ENCODE data around the gene SLIT3.

Gene SLIT3

DNA sequence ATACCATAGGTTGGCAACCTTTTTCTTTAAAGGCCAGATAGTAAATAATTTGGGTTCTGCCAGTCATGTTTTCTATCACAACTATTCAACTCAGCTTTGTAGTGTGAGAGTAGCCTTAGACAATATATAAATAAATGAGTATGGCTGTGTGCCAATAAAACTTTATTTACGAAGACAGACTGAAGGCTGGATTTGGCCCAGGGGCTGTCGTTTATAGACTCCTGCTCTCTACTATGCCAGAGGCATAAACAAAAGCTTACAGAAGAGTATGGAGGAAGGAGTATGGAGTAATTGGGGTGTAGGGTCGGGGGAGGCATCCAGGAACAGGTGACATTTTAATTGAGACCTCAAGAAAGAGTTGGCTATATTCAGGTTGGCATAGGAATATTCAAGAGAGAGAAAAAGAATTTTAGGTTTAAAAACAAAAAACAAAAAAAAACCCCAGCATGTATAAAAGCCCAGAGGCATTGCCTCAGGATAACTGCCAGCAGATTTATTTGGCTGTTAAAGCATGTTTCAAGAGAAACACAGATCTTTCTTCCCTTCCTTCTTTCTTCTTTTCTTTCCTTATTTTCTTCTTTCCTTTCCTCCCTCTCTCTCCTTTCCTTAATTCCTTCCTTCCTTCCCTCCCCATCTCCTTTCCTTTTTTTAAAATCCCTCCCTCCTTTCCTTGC, 39.9 kb downstream of the SLIT3 start:
- no peaks in the 10 kb centered on the region for H3K9me2 ChIP-seq (replicated peaks; ENCODE audit: control insufficient read depth, low read length)
- H3K36me3 ChIP-seq (ENCODE audit: control insufficient read depth, low read length), result no peaks in the 10 kb centered on the region
- H3K4me1 ChIP-seq (ENCODE audit: control insufficient read depth, low read length), result no peaks in the 10 kb centered on the region
- no peaks in the 10 kb centered on the region for H3K79me2 ChIP-seq (ENCODE audit: control insufficient read depth, low read length)
- no peaks in the 10 kb centered on the region for H3F3A ChIP-seq (ENCODE audit: control insufficient read depth, insufficient read depth)
- H4K20me1 ChIP-seq (ENCODE audit: control insufficient read depth, insufficient read depth, low read depth, low read length), result no peaks in the 10 kb centered on the region
- H3K9me3 ChIP-seq (ENCODE audit: control insufficient read depth, insufficient read depth, low read length), result no peaks in the 10 kb centered on the region
- TF ChIP-seq EZH2phosphoT487 (IDR thresholded peaks at IDR 0.05; ENCODE audit: borderline replicate concordance, low read length) (no peak), CTCF (IDR thresholded peaks at IDR 0.05; ENCODE audit: low read depth, low read length, poor library complexity, severe bottlenecking) (no peak)
- H3K4me2 ChIP-seq (ENCODE audit: low read length), result no peak overlapping the region
- H3K4me3 ChIP-seq (ENCODE audit: low read length), result no peak overlapping the region
- H3K27me3 ChIP-seq (ENCODE audit: control insufficient read depth, low read length), result no peaks in the 10 kb centered on the region; the same call in 1 of the 2 replicates
- no peak overlapping the region for H3K27ac ChIP-seq (ENCODE audit: low read depth, low read length)

DNA sequence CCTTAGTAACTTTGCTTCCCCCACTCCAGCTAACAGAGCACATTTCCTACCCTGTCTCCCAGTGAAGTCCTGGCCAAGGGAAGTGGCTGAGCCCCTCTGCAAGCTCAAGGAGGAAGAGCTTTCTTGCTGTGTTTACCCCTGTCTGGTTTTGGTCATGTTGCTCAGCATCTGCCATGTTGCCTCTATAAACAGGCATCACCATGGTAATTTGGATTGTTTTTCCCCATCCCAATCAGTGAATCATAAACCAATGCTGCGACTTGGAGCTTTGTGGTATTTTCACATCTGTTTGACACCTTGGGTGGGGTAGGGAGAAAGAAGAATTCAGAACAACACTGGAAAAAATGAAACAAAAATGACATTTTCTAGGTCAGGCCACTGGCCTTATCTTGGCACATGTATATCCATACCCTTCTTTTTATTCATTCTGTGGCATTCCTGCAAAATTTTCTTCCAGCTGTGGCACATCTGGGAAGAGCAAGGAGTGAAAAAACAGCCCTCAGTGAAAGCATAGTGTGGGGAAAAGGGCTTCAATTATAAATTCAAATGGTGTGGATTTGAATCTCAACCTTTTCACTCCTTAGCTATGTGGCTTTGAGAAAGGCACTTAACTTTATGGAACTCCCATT, 42.5 kb downstream of the SLIT3 start:
- H3K4me3 ChIP-seq (ENCODE audit: low read length), result no peak overlapping the region
- H3K4me2 ChIP-seq (ENCODE audit: low read length), result no peak overlapping the region
- H4K20me1 ChIP-seq (ENCODE audit: control insufficient read depth, insufficient read depth, low read depth, low read length), result no peaks in the 10 kb centered on the region
- no peaks in the 10 kb centered on the region for H3F3A ChIP-seq (ENCODE audit: control insufficient read depth, insufficient read depth)
- no peak for TF ChIP-seq EZH2phosphoT487 (IDR thresholded peaks at IDR 0.05; ENCODE audit: borderline replicate concordance, low read length)
- TF ChIP-seq CTCF (IDR thresholded peaks at IDR 0.05; ENCODE audit: low read depth, low read length, poor library complexity, severe bottlenecking), result no peak
- no peaks in the 10 kb centered on the region for H3K9me3 ChIP-seq (ENCODE audit: control insufficient read depth, insufficient read depth, low read length)
- no peaks in the 10 kb centered on the region for H3K4me1 ChIP-seq (ENCODE audit: control insufficient read depth, low read length)
- no peaks in the 10 kb centered on the region; the same call in 1 of the 2 replicates for H3K27me3 ChIP-seq (ENCODE audit: control insufficient read depth, low read length)
- H3K9me2 ChIP-seq (replicated peaks; ENCODE audit: control insufficient read depth, low read length), result no peaks in the 10 kb centered on the region
- no peaks in the 10 kb centered on the region for H3K79me2 ChIP-seq (ENCODE audit: control insufficient read depth, low read length)
- no peaks in the 10 kb centered on the region for H3K36me3 ChIP-seq (ENCODE audit: control insufficient read depth, low read length)
- H3K27ac ChIP-seq (ENCODE audit: low read depth, low read length), result no peak overlapping the region

GRCh38 chr5:169256191-169256590, 44.7 kb downstream of the SLIT3 start:
- H4K20me1 ChIP-seq (ENCODE audit: control insufficient read depth, insufficient read depth, low read depth, low read length), result no peaks in the 10 kb centered on the region
- no peaks in the 10 kb centered on the region for H3K4me1 ChIP-seq (ENCODE audit: control insufficient read depth, low read length)
- no peaks in the 10 kb centered on the region for H3K79me2 ChIP-seq (ENCODE audit: control insufficient read depth, low read length)
- no peak for TF ChIP-seq CTCF (IDR thresholded peaks at IDR 0.05; ENCODE audit: low read depth, low read length, poor library complexity, severe bottlenecking)
- no peak for TF ChIP-seq EZH2phosphoT487 (IDR thresholded peaks at IDR 0.05; ENCODE audit: borderline replicate concordance, low read length)
- H3K4me2 ChIP-seq (ENCODE audit: low read length), result no peak overlapping the region
- H3K4me3 ChIP-seq (ENCODE audit: low read length), result no peak overlapping the region
- H3K9me3 ChIP-seq (ENCODE audit: control insufficient read depth, insufficient read depth, low read length), result no peaks in the 10 kb centered on the region
- peaks cover 4% of the 10 kb centered on the region; the same call in 1 of the 2 replicates for H3K27me3 ChIP-seq (ENCODE audit: control insufficient read depth, low read length)
- H3F3A ChIP-seq (ENCODE audit: control insufficient read depth, insufficient read depth), result no peaks in the 10 kb centered on the region
- no peaks in the 10 kb centered on the region for H3K36me3 ChIP-seq (ENCODE audit: control insufficient read depth, low read length)
- no peak overlapping the region for H3K27ac ChIP-seq (ENCODE audit: low read depth, low read length)
- no peaks in the 10 kb centered on the region for H3K9me2 ChIP-seq (replicated peaks; ENCODE audit: control insufficient read depth, low read length)

Data from DOHH2 (cell line).